C4-2B (cell line): ENCODE measurements around the gene KAT7.

Experiments
- H3K27ac ChIP-seq: fragments of 450-650 bp; 2 replicates; pipeline ENCODE4 v1.5.1; 2017
- ZFX ChIP-seq: fragments of 450-650 bp; IDR thresholded peaks from 2 replicates; pipeline ENCODE4 v1.6.1; 2017
- TF ChIP-seq, protein P1 (sequence below): fragments of 450-650 bp; conservative IDR thresholded peaks from 2 replicates; pipeline ENCODE4 v1.5.1; 2017; ENCODE audit warnings: mild to moderate bottlenecking

The KAT7 gene

GRCh38 chr17:49815761-49816281 is 27.3 kb downstream of the KAT7 start:
- no peak for TF ChIP-seq ZFX
- peak overlapping the region; percentile 74; the same call in 1 of the 2 replicates for H3K27ac ChIP-seq

DNA sequence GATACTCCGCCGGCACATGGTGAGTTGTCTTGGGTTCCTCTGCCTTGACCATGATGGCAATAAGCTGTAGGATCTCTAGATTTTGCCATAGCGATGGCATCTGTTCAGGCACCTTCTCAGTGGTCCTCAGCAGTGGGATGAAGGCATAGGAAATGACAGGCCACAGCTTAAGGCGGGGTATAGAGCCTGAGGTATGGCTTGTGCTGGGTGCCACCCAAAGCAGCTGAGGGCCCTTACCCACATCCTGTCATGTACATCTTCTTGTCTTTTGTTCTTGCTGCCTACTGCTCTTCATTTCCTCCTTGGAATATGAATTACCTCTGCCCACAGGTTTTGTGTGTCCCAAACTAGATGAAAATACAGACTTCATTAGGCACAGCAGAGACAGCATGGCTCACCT is 29.5 kb downstream of the KAT7 start:
- peak overlapping the region; percentile 24 for H3K27ac ChIP-seq

DNA sequence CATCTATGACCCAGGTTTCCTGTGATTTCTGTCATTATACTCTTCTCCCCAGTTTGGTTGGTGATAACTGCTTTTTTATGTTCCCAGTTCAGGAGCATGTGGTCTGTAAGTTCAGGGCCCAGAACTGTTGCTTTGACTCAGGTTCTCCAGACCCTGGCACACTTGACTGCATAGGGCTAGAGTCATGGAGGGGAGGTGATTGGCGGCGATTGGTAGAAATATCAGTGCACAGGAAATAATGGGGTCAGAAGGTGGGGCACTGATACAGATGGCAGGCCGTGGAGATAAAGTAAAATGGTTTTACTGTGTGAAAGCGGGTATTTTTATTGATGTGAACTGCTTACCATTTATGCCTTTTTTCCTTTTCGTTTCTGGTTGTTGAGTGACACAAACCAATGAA is 30.7 kb downstream of the KAT7 start:
- TF ChIP-seq ZFX, result no peak
- TF ChIP-seq, protein P1, sequence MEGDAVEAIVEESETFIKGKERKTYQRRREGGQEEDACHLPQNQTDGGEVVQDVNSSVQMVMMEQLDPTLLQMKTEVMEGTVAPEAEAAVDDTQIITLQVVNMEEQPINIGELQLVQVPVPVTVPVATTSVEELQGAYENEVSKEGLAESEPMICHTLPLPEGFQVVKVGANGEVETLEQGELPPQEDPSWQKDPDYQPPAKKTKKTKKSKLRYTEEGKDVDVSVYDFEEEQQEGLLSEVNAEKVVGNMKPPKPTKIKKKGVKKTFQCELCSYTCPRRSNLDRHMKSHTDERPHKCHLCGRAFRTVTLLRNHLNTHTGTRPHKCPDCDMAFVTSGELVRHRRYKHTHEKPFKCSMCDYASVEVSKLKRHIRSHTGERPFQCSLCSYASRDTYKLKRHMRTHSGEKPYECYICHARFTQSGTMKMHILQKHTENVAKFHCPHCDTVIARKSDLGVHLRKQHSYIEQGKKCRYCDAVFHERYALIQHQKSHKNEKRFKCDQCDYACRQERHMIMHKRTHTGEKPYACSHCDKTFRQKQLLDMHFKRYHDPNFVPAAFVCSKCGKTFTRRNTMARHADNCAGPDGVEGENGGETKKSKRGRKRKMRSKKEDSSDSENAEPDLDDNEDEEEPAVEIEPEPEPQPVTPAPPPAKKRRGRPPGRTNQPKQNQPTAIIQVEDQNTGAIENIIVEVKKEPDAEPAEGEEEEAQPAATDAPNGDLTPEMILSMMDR, result no peak
- H3K27ac ChIP-seq, result no peak overlapping the region

More for the DNA sequence above, 29.5 kb downstream of the KAT7 start:
- TF ChIP-seq, protein P1, result no peak
- no peak for TF ChIP-seq ZFX

DNA sequence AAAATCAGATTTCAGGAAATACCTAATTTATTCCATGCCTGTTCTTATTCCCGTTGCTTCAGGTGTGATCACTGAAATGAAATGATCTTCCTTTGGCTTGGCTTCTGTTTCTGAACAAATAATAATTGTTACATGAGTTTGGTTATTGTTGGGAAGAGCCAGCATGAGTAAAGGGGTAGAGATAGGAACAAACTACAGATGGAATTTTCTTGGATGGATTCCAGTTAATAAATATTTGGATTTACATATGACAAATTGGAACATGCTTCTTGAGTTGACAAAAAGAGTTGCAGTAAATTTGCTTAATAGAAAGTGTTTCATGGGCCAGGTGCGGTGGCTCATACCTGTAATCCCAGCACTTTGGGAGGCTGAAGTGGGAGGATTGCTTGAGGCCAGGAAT is 31.2 kb downstream of the KAT7 start:
- H3K27ac ChIP-seq, result peak overlapping the region; percentile 27; the same call in 1 of the 2 replicates
- no peak for TF ChIP-seq ZFX
- TF ChIP-seq, protein P1, result no peak

DNA sequence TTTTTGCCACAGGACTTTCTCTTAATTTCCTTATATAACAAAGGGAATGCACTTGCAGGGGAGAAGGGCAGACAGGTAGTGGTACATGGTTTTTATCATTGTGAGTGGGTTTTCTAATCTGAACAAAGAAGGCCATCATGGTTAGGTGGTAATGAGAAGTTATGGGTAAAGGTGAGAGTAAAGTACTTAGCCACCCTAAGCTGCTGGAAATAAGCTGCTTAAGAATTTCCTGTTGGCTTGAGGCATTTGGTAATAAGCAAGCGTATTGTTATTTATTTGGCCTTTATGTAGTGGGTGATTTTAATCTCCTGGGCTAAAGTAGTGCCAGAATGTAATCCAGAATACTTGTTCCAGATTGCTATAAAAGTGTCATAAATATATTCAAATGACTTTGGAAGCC is 32.3 kb downstream of the KAT7 start:
- H3K27ac ChIP-seq, result no peak overlapping the region
- TF ChIP-seq, protein P1, result no peak
- TF ChIP-seq ZFX, result no peak

DNA sequence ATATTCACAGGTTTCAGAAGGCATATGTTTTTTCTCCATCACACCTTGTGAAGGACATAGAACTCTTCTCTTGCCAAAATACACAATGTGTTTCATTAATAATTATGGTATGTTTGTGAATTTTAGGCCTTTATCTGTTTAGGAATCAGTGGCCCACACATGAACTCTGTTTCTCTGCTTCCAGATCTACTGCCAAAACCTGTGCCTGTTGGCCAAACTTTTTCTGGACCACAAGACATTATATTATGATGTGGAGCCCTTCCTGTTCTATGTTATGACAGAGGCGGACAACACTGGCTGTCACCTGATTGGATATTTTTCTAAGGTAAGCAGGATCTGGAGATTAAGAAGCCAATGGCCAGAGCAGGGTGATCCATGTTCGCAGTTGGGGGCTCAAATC is 33.0 kb downstream of the KAT7 start:
- H3K27ac ChIP-seq, result peak overlapping the region; percentile 57; the same call in 1 of the 2 replicates
- TF ChIP-seq ZFX, result no peak
- TF ChIP-seq, protein P1, result no peak

DNA sequence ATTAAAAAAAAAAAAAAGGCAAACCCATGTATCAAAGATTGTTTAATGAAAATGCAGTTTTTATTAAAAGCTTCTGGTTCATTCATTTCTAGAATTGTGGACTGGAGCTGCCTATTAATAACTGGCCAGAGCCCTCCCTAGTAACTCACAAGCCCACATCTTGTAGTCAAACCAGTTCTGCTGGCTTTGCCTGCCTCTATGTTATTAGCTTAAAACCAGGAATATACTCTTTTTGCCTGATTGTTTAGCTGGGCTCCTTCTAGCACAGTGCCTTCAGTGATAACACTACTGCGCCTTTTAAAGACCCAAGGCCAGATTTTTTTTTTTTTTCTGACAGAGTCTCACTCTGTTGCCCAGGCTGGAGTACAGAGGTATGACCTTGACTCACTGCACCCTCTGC is 33.4 kb downstream of the KAT7 start:
- TF ChIP-seq, protein P1, result no peak
- no peak for TF ChIP-seq ZFX
- H3K27ac ChIP-seq, result peak overlapping the region; percentile 57

DNA sequence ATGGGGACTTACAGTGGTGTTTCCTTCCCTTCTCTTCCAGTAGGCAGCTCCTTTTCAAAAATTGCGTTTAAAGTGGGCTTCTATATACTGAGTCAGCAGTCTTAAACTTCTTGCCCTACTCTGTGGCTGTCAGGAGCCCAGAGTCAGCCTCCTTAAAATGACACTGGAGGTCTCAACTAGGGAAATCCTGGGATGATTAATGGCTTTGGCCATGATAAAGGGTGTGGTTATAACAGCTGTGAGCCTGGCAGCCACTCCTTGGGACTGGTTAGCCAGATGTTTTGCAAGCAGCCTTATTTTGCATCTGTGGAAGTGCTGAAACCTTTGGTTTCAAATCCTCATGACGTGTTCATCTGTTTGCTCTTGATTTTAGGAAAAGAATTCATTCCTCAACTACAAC is 34.3 kb downstream of the KAT7 start:
- no peak for TF ChIP-seq ZFX
- TF ChIP-seq, protein P1, result no peak
- H3K27ac ChIP-seq, result no peak overlapping the region
